WTC11 (cell line): ENCODE measurements around the gene C17orf50. TPM values are rescaled to one million over a fixed set of nuclear protein-coding genes. Genes with fewer than 3 reads are reported as not detected.

Experiments
- ATAC-seq: fragments of 200-7000 bp; cut with Tn5 transposase; 2 replicates; pipeline ENCODE4 v1.10.0; 2021; ENCODE audit warnings: mild to moderate bottlenecking, moderate library complexity
- CTCF ChIA-PET: fragments of 300-600 bp; sonication (Branson Sonifier 250); formaldehyde crosslinking; loops from one replicate; lab custom pipeline; 2021; ENCODE audit warnings: antibody characterized with exemption; lab: Charles Lee
- POLR2A ChIA-PET: fragments of 350-600 bp; sonication (Branson Sonifier 250); formaldehyde crosslinking; loops from one replicate; lab custom pipeline; 2021; ENCODE audit warnings: antibody characterized with exemption; lab: Charles Lee
- DNase-seq: peaks from one replicate; pipeline ENCODE4 v3.0.0; 2021; ENCODE audit warnings: low spot score
- H3K27ac Mint-ChIP-seq: 2 replicates; pipeline ENCODE4 v1.8.0; 2021; ENCODE audit warnings: mixed read lengths
- H3K27me3 Mint-ChIP-seq: 2 replicates; pipeline ENCODE4 v1.8.0; 2021; ENCODE audit warnings: low read depth, mild to moderate bottlenecking, moderate library complexity, mixed read lengths
- H3K36me3 Mint-ChIP-seq: 2 replicates; pipeline ENCODE4 v1.8.0; 2021; ENCODE audit warnings: mixed read lengths
- H3K4me1 Mint-ChIP-seq: 2 replicates; pipeline ENCODE4 v1.8.0; 2022; ENCODE audit warnings: mixed read lengths
- H3K4me3 Mint-ChIP-seq: 2 replicates; pipeline ENCODE4 v1.8.0; 2021; ENCODE audit warnings: mild to moderate bottlenecking, moderate library complexity, mixed read lengths
- H3K9me3 Mint-ChIP-seq: 2 replicates; pipeline ENCODE4 v1.8.0; 2021; ENCODE audit warnings: mixed read lengths
- ATF1 ChIP-seq: sonication (generic); formaldehyde crosslinking; IDR thresholded peaks from 2 replicates; pipeline ENCODE4 v1.8.1; 2023; ENCODE audit warnings: mild to moderate bottlenecking, moderate library complexity, missing genetic modification reagents
- KAT7 ChIP-seq: sonication (generic); formaldehyde crosslinking; IDR thresholded peaks from 2 replicates; pipeline ENCODE4 v1.8.1; 2023; ENCODE audit warnings: missing genetic modification reagents, mild to moderate bottlenecking, borderline replicate concordance
- NR1H2 ChIP-seq: sonication (generic); formaldehyde crosslinking; IDR thresholded peaks from 2 replicates; pipeline ENCODE4 v1.9.0; 2021; ENCODE audit warnings: mild to moderate bottlenecking, moderate library complexity, missing genetic modification reagents
- RELA ChIP-seq: sonication (generic); formaldehyde crosslinking; IDR thresholded peaks from 2 replicates; pipeline ENCODE4 v1.8.1; 2022; ENCODE audit warnings: missing genetic modification reagents, mild to moderate bottlenecking, borderline replicate concordance
- ZNF121 ChIP-seq: sonication (generic); formaldehyde crosslinking; IDR thresholded peaks from 2 replicates; pipeline ENCODE4 v1.8.0; 2023; ENCODE audit warnings: missing genetic modification reagents
- ZNF263 ChIP-seq: sonication (generic); formaldehyde crosslinking; IDR thresholded peaks from 2 replicates; pipeline ENCODE4 v1.8.1; 2022; ENCODE audit warnings: low read depth, mild to moderate bottlenecking, moderate library complexity, missing genetic modification reagents
- ZNF416 ChIP-seq: fragments of 250-450 bp; sonication (Bioruptor Pico); IDR thresholded peaks from 2 replicates; pipeline ENCODE4 v1.9.0; 2021; ENCODE audit warnings: mild to moderate bottlenecking, inconsistent platforms
- ZNF423 ChIP-seq: fragments of 250-450 bp; sonication (Bioruptor Pico); IDR thresholded peaks from 2 replicates; pipeline ENCODE4 v2.1.2; 2022; ENCODE audit warnings: mild to moderate bottlenecking, moderate library complexity
- total RNA-seq: library from RNA; stranded (reverse); gene quantifications from 3 replicates; pipeline ENCODE4 v1.2.3, GENCODE V29; 2021
- TF ChIP-seq, protein P1 (sequence below): fragments of 250-450 bp; sonication (Bioruptor Pico); IDR thresholded peaks from 2 replicates; pipeline ENCODE4 v1.9.0; 2021; ENCODE audit warnings: mild to moderate bottlenecking
- TF ChIP-seq, protein P2 (sequence below): sonication (generic); formaldehyde crosslinking; IDR thresholded peaks from 2 replicates; pipeline ENCODE4 v1.8.0; 2023; ENCODE audit warnings: mild to moderate bottlenecking, missing genetic modification reagents
- TF ChIP-seq, protein P3 (sequence below): sonication (generic); formaldehyde crosslinking; IDR thresholded peaks from 2 replicates; pipeline ENCODE4 v1.8.1; 2023; ENCODE audit warnings: mild to moderate bottlenecking, missing genetic modification reagents
- TF ChIP-seq, protein P4 (sequence below): sonication (generic); formaldehyde crosslinking; IDR thresholded peaks from 2 replicates; pipeline ENCODE4 v1.8.1; 2022; ENCODE audit warnings: low read depth, mild to moderate bottlenecking, moderate library complexity, missing genetic modification reagents, borderline replicate concordance
- TF ChIP-seq, protein P5 (sequence below): fragments of 250-450 bp; sonication (Bioruptor Pico); IDR thresholded peaks from 2 replicates; pipeline ENCODE4 v1.9.0; 2021; ENCODE audit warnings: mild to moderate bottlenecking
- TF ChIP-seq, protein P6 (sequence below): sonication (generic); formaldehyde crosslinking; IDR thresholded peaks from 2 replicates; pipeline ENCODE4 v1.8.0; 2022; ENCODE audit warnings: mild to moderate bottlenecking, missing genetic modification reagents
- TF ChIP-seq, protein P7 (sequence below): sonication (generic); formaldehyde crosslinking; IDR thresholded peaks from 2 replicates; pipeline ENCODE4 v1.8.1; 2023; ENCODE audit warnings: mild to moderate bottlenecking, missing genetic modification reagents, borderline replicate concordance

Gene C17orf50
- total RNA-seq, 1 experiment from 2014 or later: 0.35 TPM

DNA sequence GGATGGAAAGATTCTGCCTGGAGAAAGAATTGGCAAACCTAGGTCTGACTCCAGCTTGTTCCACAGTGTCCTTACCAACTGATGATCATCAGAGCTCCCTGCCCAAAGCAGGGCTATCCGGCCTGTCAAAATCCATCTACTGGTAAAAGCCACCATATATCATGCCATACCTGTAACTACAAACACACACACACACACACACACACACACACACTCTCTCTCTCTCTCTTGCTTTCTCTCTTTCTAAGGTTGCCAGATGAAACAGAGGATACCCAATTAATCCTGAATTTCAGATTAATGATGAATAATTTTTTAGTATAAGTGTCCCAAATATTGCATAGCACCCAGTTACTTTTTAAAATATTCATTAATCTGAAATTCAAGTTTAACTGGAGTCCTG is 36.3 kb downstream of the C17orf50 start (continued):
- TF ChIP-seq, protein P1, sequence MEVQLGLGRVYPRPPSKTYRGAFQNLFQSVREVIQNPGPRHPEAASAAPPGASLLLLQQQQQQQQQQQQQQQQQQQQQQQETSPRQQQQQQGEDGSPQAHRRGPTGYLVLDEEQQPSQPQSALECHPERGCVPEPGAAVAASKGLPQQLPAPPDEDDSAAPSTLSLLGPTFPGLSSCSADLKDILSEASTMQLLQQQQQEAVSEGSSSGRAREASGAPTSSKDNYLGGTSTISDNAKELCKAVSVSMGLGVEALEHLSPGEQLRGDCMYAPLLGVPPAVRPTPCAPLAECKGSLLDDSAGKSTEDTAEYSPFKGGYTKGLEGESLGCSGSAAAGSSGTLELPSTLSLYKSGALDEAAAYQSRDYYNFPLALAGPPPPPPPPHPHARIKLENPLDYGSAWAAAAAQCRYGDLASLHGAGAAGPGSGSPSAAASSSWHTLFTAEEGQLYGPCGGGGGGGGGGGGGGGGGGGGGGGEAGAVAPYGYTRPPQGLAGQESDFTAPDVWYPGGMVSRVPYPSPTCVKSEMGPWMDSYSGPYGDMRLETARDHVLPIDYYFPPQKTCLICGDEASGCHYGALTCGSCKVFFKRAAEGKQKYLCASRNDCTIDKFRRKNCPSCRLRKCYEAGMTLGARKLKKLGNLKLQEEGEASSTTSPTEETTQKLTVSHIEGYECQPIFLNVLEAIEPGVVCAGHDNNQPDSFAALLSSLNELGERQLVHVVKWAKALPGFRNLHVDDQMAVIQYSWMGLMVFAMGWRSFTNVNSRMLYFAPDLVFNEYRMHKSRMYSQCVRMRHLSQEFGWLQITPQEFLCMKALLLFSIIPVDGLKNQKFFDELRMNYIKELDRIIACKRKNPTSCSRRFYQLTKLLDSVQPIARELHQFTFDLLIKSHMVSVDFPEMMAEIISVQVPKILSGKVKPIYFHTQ (CRISPR knock-in tag): no peak
- TF ChIP-seq, protein P2, sequence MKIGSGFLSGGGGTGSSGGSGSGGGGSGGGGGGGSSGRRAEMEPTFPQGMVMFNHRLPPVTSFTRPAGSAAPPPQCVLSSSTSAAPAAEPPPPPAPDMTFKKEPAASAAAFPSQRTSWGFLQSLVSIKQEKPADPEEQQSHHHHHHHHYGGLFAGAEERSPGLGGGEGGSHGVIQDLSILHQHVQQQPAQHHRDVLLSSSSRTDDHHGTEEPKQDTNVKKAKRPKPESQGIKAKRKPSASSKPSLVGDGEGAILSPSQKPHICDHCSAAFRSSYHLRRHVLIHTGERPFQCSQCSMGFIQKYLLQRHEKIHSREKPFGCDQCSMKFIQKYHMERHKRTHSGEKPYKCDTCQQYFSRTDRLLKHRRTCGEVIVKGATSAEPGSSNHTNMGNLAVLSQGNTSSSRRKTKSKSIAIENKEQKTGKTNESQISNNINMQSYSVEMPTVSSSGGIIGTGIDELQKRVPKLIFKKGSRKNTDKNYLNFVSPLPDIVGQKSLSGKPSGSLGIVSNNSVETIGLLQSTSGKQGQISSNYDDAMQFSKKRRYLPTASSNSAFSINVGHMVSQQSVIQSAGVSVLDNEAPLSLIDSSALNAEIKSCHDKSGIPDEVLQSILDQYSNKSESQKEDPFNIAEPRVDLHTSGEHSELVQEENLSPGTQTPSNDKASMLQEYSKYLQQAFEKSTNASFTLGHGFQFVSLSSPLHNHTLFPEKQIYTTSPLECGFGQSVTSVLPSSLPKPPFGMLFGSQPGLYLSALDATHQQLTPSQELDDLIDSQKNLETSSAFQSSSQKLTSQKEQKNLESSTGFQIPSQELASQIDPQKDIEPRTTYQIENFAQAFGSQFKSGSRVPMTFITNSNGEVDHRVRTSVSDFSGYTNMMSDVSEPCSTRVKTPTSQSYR (CRISPR knock-in tag): no peak
- TF ChIP-seq, protein P3, sequence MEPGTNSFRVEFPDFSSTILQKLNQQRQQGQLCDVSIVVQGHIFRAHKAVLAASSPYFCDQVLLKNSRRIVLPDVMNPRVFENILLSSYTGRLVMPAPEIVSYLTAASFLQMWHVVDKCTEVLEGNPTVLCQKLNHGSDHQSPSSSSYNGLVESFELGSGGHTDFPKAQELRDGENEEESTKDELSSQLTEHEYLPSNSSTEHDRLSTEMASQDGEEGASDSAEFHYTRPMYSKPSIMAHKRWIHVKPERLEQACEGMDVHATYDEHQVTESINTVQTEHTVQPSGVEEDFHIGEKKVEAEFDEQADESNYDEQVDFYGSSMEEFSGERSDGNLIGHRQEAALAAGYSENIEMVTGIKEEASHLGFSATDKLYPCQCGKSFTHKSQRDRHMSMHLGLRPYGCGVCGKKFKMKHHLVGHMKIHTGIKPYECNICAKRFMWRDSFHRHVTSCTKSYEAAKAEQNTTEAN (CRISPR knock-in tag): no peak
- TF ChIP-seq ZNF423 (CRISPR knock-in tag) (no peak), RELA (CRISPR knock-in tag) (no peak)

DNA sequence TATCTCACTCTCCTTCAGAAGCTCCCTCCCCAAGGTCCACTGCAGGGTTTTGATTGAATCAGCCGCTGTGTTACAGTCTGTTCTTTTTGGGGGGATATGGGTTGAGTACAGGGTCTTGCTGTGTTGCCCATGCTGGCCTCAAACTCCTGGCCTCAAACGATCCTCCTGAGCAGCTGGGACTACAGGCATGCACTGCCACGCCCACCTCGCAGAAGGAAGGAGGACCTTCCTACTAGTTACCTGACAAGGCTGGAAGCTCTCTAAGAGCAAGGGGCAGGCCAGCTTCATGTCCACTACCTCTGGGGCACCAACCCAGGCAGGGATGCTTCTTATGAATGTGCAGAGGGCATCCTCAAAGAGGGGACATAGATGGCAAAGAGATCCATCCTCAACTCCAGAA is 36.7 kb downstream of the C17orf50 start:
- no peaks in the 10 kb centered on the region for H3K36me3 Mint-ChIP-seq
- POLR2A ChIA-PET: interaction anchor here (1.0 kb wide), 1 partner anchor 33 kb away, joined by 3 read pairs; no protein-coding TSS in a partner anchor
- peaks cover 73% of the 10 kb centered on the region for H3K27me3 Mint-ChIP-seq

DNA sequence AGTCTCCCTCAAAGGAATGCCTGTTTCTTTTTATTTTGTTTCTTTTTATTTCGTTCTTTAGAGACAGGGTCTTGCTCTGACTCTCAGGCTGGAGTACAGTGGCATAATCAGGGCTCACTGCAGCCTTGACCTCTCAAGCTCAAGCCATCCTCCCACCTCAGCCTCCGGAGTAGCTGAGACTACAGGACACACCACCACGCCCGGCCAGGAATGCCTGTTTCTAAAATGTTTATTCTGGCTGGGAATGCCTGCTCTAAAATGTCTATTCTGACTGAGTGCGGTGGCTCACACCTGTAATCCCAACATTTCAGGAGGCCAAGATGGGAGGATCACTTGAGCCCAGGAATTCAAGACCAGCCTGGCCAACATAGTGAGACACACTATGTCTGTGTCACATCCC is 37.2 kb downstream of the C17orf50 start:
- no peak for ATAC-seq
- Mint-ChIP-seq H3K9me3 (no peaks in the 10 kb centered on the region), H3K4me1 (peaks cover 10% of the 10 kb centered on the region), H3K27me3 (peaks cover 67% of the 10 kb centered on the region), H3K27ac (no peak overlapping the region), H3K4me3 (no peak overlapping the region), H3K36me3 (no peaks in the 10 kb centered on the region)
- ChIA-PET CTCF (interaction anchor here (4.0 to 6.3 kb wide), 2 partner anchors 11 to 34 kb away, joined by 16 to 53 read pairs; partner anchors contain the start of gene TAF15), POLR2A (no interaction called here)
- no peak for DNase-seq
- TF ChIP-seq ZNF423 (CRISPR knock-in tag) (no peak), NR1H2 (CRISPR knock-in tag) (no peak), ZNF416 (CRISPR knock-in tag) (no peak), ATF1 (CRISPR knock-in tag) (no peak), ZNF263 (no peak), KAT7 (CRISPR knock-in tag) (no peak)
- TF ChIP-seq, protein P4, sequence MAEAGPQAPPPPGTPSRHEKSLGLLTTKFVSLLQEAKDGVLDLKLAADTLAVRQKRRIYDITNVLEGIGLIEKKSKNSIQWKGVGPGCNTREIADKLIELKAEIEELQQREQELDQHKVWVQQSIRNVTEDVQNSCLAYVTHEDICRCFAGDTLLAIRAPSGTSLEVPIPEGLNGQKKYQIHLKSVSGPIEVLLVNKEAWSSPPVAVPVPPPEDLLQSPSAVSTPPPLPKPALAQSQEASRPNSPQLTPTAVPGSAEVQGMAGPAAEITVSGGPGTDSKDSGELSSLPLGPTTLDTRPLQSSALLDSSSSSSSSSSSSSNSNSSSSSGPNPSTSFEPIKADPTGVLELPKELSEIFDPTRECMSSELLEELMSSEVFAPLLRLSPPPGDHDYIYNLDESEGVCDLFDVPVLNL (CRISPR knock-in tag): no peak
- TF ChIP-seq, protein P5, sequence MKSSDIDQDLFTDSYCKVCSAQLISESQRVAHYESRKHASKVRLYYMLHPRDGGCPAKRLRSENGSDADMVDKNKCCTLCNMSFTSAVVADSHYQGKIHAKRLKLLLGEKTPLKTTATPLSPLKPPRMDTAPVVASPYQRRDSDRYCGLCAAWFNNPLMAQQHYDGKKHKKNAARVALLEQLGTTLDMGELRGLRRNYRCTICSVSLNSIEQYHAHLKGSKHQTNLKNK (CRISPR knock-in tag): no peak
- TF ChIP-seq, protein P6, sequence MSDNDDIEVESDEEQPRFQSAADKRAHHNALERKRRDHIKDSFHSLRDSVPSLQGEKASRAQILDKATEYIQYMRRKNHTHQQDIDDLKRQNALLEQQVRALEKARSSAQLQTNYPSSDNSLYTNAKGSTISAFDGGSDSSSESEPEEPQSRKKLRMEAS (CRISPR knock-in tag): no peak
- TF ChIP-seq, protein P7, sequence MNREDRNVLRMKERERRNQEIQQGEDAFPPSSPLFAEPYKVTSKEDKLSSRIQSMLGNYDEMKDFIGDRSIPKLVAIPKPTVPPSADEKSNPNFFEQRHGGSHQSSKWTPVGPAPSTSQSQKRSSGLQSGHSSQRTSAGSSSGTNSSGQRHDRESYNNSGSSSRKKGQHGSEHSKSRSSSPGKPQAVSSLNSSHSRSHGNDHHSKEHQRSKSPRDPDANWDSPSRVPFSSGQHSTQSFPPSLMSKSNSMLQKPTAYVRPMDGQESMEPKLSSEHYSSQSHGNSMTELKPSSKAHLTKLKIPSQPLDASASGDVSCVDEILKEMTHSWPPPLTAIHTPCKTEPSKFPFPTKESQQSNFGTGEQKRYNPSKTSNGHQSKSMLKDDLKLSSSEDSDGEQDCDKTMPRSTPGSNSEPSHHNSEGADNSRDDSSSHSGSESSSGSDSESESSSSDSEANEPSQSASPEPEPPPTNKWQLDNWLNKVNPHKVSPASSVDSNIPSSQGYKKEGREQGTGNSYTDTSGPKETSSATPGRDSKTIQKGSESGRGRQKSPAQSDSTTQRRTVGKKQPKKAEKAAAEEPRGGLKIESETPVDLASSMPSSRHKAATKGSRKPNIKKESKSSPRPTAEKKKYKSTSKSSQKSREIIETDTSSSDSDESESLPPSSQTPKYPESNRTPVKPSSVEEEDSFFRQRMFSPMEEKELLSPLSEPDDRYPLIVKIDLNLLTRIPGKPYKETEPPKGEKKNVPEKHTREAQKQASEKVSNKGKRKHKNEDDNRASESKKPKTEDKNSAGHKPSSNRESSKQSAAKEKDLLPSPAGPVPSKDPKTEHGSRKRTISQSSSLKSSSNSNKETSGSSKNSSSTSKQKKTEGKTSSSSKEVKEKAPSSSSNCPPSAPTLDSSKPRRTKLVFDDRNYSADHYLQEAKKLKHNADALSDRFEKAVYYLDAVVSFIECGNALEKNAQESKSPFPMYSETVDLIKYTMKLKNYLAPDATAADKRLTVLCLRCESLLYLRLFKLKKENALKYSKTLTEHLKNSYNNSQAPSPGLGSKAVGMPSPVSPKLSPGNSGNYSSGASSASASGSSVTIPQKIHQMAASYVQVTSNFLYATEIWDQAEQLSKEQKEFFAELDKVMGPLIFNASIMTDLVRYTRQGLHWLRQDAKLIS (CRISPR knock-in tag): no peak

More for the DNA sequence above, 36.7 kb downstream of the C17orf50 start:
- ATAC-seq: no peak
- DNase-seq: no peak
- H3K4me1 Mint-ChIP-seq: peaks cover 10% of the 10 kb centered on the region
- H3K27ac Mint-ChIP-seq: no peak overlapping the region
- TF ChIP-seq, protein P3 (CRISPR knock-in tag): no peak
- peak; percentile 89 for TF ChIP-seq ZNF121 (CRISPR knock-in tag)
- H3K4me3 Mint-ChIP-seq: no peak overlapping the region
- H3K9me3 Mint-ChIP-seq: no peaks in the 10 kb centered on the region
- CTCF ChIA-PET: interaction anchor here (4.0 to 6.3 kb wide), 2 partner anchors 11 to 34 kb away, joined by 16 to 53 read pairs; partner anchors contain the start of gene TAF15
